ENCODE data around the gene UGDH. TPM values are rescaled to one million over a fixed set of nuclear protein-coding genes. Genes with fewer than 3 reads are reported as not detected.

The UGDH gene
- total and polyA plus RNA-seq, 2 of the 13 experiments (the other 11 are each of a cell fraction or from before 2014, with no cell fraction given), result 99.0 to 384 TPM

- TF ChIP-seq, protein P1, sequence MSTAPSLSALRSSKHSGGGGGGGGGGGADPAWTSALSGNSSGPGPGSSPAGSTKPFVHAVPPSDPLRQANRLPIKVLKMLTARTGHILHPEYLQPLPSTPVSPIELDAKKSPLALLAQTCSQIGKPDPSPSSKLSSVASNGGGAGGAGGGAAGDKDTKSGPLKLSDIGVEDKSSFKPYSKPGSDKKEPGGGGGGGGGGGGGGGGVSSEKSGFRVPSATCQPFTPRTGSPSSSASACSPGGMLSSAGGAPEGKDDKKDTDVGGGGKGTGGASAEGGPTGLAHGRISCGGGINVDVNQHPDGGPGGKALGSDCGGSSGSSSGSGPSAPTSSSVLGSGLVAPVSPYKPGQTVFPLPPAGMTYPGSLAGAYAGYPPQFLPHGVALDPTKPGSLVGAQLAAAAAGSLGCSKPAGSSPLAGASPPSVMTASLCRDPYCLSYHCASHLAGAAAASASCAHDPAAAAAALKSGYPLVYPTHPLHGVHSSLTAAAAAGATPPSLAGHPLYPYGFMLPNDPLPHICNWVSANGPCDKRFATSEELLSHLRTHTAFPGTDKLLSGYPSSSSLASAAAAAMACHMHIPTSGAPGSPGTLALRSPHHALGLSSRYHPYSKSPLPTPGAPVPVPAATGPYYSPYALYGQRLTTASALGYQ (CRISPR knock-in tag; IDR thresholded peaks at IDR 0.05), result peak; percentile 98
- TF ChIP-seq HDAC1 (CRISPR knock-in tag; IDR thresholded peaks at IDR 0.05) (peak; percentile 93), ZNF431 (CRISPR knock-in tag; IDR thresholded peaks at IDR 0.05; ENCODE audit: borderline replicate concordance, low read depth) (0 out of 2 replicates have a peak, but pooled peaks have one; percentile 38), ZC3H4 (CRISPR knock-in tag; IDR thresholded peaks at IDR 0.05; ENCODE audit: borderline replicate concordance) (peak; percentile 48; the same call in 1 of the 2 replicates), ZNF709 (CRISPR knock-in tag; IDR thresholded peaks at IDR 0.05) (peak; percentile 40; the same call in 1 of the 2 replicates), FOSL2 (CRISPR knock-in tag; IDR thresholded peaks at IDR 0.05) (peak; percentile 94), ZNF44 (CRISPR knock-in tag; IDR thresholded peaks at IDR 0.05) (no peak), ZNF331 (CRISPR knock-in tag; IDR thresholded peaks at IDR 0.05) (peak; percentile 97), SMAD3 (CRISPR knock-in tag; IDR thresholded peaks at IDR 0.05) (peak; percentile 87; the same call in 1 of the 2 replicates), PHF8 (CRISPR knock-in tag; IDR thresholded peaks at IDR 0.05) (peak; percentile 44; the same call in 1 of the 2 replicates), JARID2 (CRISPR knock-in tag; IDR thresholded peaks at IDR 0.05; ENCODE audit: insufficient replicate concordance) (peak; percentile 57), ZFP37 (CRISPR knock-in tag; IDR thresholded peaks at IDR 0.05; ENCODE audit: borderline replicate concordance) (0 out of 2 replicates have a peak, but pooled peaks have one; percentile 35), PHF21A (CRISPR knock-in tag; IDR thresholded peaks at IDR 0.05) (peak; percentile 93), ZBTB33 (CRISPR knock-in tag; IDR thresholded peaks at IDR 0.05) (peak; percentile 70), HNRNPL (IDR thresholded peaks at IDR 0.05; ENCODE audit: low read depth, low read length) (no peak), ZIK1 (CRISPR knock-in tag; IDR thresholded peaks at IDR 0.05; ENCODE audit: borderline replicate concordance, low read depth) (no peak), MTA3 (CRISPR knock-in tag; IDR thresholded peaks at IDR 0.05) (no peak), NFYC (CRISPR knock-in tag; IDR thresholded peaks at IDR 0.05) (peak; percentile 32; the same call in 1 of the 2 replicates)
- TF ChIP-seq, protein P2, sequence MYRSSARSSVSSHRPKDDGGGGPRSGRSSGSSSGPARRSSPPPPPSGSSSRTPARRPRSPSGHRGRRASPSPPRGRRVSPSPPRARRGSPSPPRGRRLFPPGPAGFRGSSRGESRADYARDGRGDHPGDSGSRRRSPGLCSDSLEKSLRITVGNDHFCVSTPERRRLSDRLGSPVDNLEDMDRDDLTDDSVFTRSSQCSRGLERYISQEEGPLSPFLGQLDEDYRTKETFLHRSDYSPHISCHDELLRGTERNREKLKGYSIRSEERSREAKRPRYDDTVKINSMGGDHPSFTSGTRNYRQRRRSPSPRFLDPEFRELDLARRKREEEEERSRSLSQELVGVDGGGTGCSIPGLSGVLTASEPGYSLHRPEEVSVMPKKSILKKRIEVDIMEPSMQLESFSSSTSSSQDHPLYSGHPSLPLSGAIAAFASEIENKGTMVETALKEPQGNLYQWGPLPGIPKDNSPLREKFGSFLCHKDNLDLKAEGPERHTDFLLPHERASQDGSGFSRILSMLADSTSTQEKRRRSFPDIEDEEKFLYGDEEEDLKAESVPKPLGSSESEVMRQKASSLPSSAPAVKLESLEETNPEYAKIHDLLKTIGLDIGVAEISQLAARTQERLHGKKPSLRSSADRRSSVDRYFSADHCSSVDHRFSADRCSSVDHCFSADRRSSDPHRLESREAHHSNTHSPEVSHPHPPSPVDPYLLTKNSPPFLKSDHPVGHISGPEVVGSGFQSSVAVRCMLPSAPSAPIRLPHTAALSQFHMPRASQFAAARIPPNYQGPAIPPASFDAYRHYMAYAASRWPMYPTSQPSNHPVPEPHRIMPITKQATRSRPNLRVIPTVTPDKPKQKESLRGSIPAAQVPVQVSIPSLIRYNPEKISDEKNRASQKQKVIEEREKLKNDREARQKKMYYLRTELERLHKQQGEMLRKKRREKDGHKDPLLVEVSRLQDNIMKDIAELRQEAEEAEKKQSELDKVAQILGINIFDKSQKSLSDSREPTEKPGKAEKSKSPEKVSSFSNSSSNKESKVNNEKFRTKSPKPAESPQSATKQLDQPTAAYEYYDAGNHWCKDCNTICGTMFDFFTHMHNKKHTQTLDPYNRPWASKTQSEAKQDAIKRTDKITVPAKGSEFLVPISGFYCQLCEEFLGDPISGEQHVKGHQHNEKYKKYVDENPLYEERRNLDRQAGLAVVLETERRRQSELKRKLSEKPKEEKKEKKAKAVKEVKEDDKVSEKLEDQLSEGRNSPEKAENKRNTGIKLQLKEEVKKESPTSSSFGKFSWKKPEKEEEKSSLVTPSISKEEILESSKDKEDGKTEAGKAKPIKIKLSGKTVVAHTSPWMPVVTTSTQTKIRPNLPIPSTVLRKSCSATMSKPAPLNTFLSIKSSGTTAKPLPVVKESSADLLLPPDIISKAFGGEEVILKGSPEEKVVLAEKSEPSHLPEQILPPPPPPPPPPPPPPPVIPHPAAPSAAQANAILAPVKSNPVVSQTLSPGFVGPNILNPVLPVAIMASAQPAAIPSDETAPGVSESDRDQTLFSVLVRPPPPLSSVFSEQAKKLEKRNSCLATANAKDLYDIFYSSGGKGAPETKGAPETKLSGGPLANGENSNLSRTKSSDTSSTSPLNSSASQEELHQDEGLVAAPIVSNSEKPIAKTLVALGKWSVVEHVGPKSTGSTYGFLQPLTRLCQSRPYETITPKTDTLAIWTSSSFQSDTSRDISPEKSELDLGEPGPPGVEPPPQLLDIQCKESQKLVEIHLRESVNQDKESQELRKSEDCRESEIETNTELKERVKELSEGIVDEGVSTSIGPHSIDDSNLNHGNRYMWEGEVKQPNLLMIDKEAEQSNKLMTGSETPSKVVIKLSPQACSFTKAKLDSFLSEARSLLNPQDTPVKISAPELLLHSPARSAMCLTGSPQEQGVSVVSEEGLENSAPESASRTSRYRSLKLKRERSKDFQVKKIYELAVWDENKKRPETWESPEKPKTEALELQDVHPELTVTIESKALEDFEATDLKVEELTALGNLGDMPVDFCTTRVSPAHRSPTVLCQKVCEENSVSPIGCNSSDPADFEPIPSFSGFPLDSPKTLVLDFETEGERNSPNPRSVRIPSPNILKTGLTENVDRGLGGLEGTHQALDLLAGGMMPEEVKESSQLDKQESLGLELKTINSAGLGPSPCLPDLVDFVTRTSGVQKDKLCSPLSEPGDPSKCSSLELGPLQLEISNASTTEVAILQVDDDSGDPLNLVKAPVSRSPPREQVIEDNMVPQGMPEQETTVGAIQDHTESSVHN (CRISPR knock-in tag; IDR thresholded peaks at IDR 0.05), result no peak
Measured at GRCh38 chr4:39514888-39515401, 12.3 kb downstream of the UGDH start (continued).
